Uterus (tissue), 4 donors: ENCODE data around the gene GPAM. TPM values are rescaled to one million over a fixed set of nuclear protein-coding genes. Genes with fewer than 3 reads are reported as not detected.
A peak's percentile ranks its signal among the peaks of the same experiment; 100 is the strongest.

Experiments
- DNase-seq, 2 donors: peaks; one replicate each; pipeline ENCODE4 v3.0.0-alpha.2; 2019 to 2020
- H3K27ac ChIP-seq, 2 donors: fragments of 200-600 bp; sonication (generic); 1 replicate in 1 of 2; 2 replicates in 1 of 2; pipeline ENCODE4 v1.5.1; 2016 to 2018
- H3K27me3 ChIP-seq, 2 donors: fragments of 200-600 bp; sonication (generic); one replicate each; pipeline ENCODE4 v1.5.1; 2018 to 2019; ENCODE audit warnings: control low read depth in 1 of 2
- H3K36me3 ChIP-seq, 2 donors: fragments of 200-600 bp; sonication (generic); one replicate each; pipeline ENCODE4 v1.5.1; 2019; ENCODE audit warnings: control low read depth in 1 of 2
- H3K4me1 ChIP-seq, 2 donors: fragments of 200-600 bp; sonication (generic); one replicate each; pipeline ENCODE4 v1.5.1; 2018 to 2019; ENCODE audit warnings: control low read depth in 1 of 2
- H3K4me3 ChIP-seq, 2 donors: fragments of 200-600 bp; sonication (generic); 1 replicate in 1 of 2; 2 replicates in 1 of 2; pipeline ENCODE4 v1.5.1; 2018 to 2019; ENCODE audit warnings: mild to moderate bottlenecking in 1 of 2
- H3K9me3 ChIP-seq, 2 donors: fragments of 200-600 bp; sonication (generic); one replicate each; pipeline ENCODE4 v1.5.1; 2019; ENCODE audit warnings: control low read depth in 1 of 2
- POLR2A ChIP-seq, 2 donors: fragments of 450-650 bp; IDR thresholded peaks; one replicate each; pipeline ENCODE4 v1.6.1; 2016; ENCODE audit warnings: antibody characterized with exemption in 2 of 2, mild to moderate bottlenecking in 1 of 2, moderate library complexity in 1 of 2
- intact Hi-C: fragments of 100-400 bp; cut with DNase I; formaldehyde crosslinking; loops from one replicate; pipeline ENCODE4 v1.15.1; 2023; ENCODE audit warnings: low total_unique reads
- total RNA-seq, 4 donors: library from RNA; depleted of rRNA in 3 of 4; stranded (reverse); fragments of >200 nt in 3 of 4; gene quantifications; one replicate each; pipeline versions ENCODE4 v1.1.0 to v1.2.4, GENCODE V29; 2014 to 2023
- TF ChIP-seq, protein P1 (sequence below), 4 experiments: fragments of 200-600 bp in 2 of 4; fragments of 450-650 bp in 2 of 4; sonication (generic) in 2 of 4; IDR thresholded peaks; one replicate each; pipeline ENCODE4 v1.5.1; 2016 to 2019; ENCODE audit warnings: antibody characterized with exemption in 4 of 4, mild to moderate bottlenecking in 2 of 4, moderate library complexity in 1 of 4
- donor health status: DM: yes; HTN: yes; CAD: no.

Gene GPAM
- total RNA-seq, 4 donors from 2014 or later: 4.6 to 28.6 (median 7.7) TPM

DNA sequence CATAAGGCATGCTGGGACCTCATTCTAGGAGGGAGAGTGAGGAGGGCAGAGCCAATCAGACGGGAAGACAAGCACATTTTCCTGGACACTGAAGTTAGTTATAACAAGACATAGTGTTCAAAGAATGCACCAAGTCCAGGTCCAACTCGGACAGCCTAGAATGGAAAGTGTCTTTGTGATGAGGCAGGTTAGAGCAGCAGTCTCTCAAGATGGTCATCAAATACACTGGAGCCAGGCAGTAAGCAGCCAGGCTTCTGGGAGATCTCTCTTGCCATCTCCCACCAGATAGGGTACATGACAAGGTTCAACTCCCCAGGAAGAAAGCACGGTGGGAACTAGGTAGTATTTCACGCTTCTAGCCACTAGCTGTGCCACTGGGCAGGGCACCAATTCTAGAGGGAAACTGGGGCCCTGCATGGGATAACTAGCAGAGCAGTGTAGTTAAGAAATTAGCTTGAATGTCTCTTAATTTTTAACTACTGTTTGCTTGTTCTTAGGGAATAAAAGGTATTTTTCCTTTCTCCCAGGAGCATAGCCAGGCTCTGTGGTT is 7.6 kb upstream of the GPAM start:
- no peak overlapping the region for H3K4me3 ChIP-seq
- H3K4me1 ChIP-seq: no peaks in the 10 kb centered on the region
- H3K9me3 ChIP-seq: no peaks in the 10 kb centered on the region
- intact Hi-C loops: no loop called here
- no peaks in the 10 kb centered on the region for H3K27me3 ChIP-seq
- no peak overlapping the region for H3K27ac ChIP-seq
- TF ChIP-seq, protein P1, sequence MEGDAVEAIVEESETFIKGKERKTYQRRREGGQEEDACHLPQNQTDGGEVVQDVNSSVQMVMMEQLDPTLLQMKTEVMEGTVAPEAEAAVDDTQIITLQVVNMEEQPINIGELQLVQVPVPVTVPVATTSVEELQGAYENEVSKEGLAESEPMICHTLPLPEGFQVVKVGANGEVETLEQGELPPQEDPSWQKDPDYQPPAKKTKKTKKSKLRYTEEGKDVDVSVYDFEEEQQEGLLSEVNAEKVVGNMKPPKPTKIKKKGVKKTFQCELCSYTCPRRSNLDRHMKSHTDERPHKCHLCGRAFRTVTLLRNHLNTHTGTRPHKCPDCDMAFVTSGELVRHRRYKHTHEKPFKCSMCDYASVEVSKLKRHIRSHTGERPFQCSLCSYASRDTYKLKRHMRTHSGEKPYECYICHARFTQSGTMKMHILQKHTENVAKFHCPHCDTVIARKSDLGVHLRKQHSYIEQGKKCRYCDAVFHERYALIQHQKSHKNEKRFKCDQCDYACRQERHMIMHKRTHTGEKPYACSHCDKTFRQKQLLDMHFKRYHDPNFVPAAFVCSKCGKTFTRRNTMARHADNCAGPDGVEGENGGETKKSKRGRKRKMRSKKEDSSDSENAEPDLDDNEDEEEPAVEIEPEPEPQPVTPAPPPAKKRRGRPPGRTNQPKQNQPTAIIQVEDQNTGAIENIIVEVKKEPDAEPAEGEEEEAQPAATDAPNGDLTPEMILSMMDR (IDR thresholded peaks at IDR 0.05): no peak
- TF ChIP-seq POLR2A (IDR thresholded peaks at IDR 0.05): no peak
- H3K36me3 ChIP-seq: no peaks in the 10 kb centered on the region
- no peak for DNase-seq

DNA sequence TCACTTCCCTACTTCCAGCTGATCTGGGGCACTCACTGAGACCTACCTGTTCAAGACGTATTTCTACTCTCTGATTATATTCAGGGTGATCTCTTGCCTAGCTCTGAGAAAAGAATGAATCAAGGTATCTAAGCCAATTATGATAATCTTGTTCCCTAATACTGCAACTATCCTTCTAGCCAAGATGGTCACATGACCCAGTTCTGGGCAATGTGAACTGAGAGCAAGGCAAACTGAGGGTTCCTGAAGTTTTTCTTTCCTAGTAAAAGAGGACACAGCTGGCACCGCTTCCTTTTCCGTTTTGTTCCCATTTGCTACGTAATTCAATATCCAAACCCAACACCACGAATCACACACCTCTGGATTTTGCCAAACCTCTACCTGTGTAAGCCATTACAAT is 5.9 kb upstream of the GPAM start:
- no peaks in the 10 kb centered on the region for H3K9me3 ChIP-seq
- no peak for DNase-seq
- TF ChIP-seq POLR2A (IDR thresholded peaks at IDR 0.05): no peak
- TF ChIP-seq, protein P1 (IDR thresholded peaks at IDR 0.05): no peak
- H3K4me3 ChIP-seq: no peak overlapping the region
- H3K4me1 ChIP-seq: no peaks in the 10 kb centered on the region
- no peaks in the 10 kb centered on the region for H3K36me3 ChIP-seq
- intact Hi-C loops: no loop called here
- no peak overlapping the region for H3K27ac ChIP-seq
- H3K27me3 ChIP-seq: no peaks in the 10 kb centered on the region

DNA sequence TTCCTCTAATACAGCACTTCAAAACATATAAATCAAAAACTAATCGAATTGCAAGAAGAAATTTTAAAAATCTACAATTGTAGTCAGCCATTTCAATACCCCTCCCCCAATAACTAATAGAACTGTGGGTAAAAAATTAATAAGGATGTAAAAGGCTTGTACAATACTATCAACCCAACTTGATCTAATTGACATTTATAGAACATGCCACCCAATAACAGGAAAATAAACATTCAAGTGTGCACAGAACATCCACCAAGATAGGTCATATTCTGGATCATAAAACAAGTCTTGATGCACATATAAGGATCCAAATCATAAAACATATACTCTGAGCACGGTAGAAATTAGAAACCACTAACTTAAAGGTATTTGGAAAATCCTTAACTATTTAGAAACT is 4.0 kb upstream of the GPAM start:
- Histone ChIP-seq H3K4me1 (peaks cover 0 to 5% of the 10 kb centered on the region in 2 donors), H3K36me3 (no peaks in the 10 kb centered on the region), H3K9me3 (no peaks in the 10 kb centered on the region), H3K27me3 (no peaks in the 10 kb centered on the region), H3K4me3 (no peak overlapping the region), H3K27ac (no peak overlapping the region)
- TF ChIP-seq POLR2A (IDR thresholded peaks at IDR 0.05): no peak
- TF ChIP-seq, protein P1 (IDR thresholded peaks at IDR 0.05): no peak
- intact Hi-C loops: no loop called here
- no peak for DNase-seq

DNA sequence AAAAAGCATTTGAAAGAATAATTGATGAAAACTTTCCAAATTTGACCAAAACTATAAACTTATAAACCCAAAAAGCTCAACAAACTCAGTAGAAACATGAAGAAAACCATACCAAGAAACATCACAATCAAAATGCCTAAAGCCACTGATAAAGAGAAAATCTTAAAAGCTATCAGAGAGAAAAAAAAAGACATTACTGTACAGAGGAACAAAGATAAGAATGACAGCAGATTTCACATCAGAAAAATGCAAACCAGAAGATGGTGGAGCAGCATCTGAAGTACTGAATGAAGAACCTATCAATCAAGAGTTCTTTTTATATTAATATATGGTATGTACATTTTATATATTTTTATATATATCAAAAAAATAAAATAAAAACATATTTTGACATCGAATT is 2.4 kb upstream of the GPAM start:
- H3K27me3 ChIP-seq: no peaks in the 10 kb centered on the region
- H3K27ac ChIP-seq: no peak overlapping the region
- DNase-seq: no peak
- no peaks in the 10 kb centered on the region for H3K9me3 ChIP-seq
- no peak overlapping the region for H3K4me3 ChIP-seq
- intact Hi-C loops: no loop called here
- no peaks in the 10 kb centered on the region for H3K36me3 ChIP-seq
- H3K4me1 ChIP-seq: peaks cover 0 to 5% of the 10 kb centered on the region in 2 donors
- TF ChIP-seq POLR2A (IDR thresholded peaks at IDR 0.05): no peak
- TF ChIP-seq, protein P1 (IDR thresholded peaks at IDR 0.05): no peak

DNA sequence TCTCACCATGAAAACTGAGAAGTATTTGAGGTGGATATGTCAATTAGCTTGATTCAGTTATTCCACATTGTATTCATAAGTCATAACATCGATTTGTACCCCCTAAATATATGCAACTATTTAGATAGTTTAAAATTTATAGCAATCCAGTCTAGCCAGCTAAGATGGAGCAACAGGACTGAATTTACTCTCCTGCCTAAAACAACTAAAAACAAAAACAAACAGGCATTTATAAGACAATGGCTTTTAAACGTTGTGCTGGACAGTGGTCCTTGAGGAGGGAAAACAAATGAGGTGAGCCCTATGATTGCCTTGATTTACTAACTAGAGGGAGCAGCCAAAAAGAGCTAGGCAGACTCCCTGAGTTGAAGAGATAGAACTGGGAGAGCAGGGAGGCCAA is 814 bp upstream of the GPAM start:
- DNase-seq: no peak
- no peaks in the 10 kb centered on the region for H3K36me3 ChIP-seq
- no peaks in the 10 kb centered on the region for H3K27me3 ChIP-seq
- H3K9me3 ChIP-seq: no peaks in the 10 kb centered on the region
- H3K4me3 ChIP-seq: peak overlapping the region in 1 of 2 donors; percentile 69
- intact Hi-C loops: no loop called here
- peak overlapping the region; percentile 63 to 82 for H3K27ac ChIP-seq
- no peak for TF ChIP-seq POLR2A (IDR thresholded peaks at IDR 0.05)
- TF ChIP-seq, protein P1 (IDR thresholded peaks at IDR 0.05): no peak
- H3K4me1 ChIP-seq: peaks cover 0 to 5% of the 10 kb centered on the region in 2 donors
